ENCODE measurements around the gene SYNGR1.

DNA sequence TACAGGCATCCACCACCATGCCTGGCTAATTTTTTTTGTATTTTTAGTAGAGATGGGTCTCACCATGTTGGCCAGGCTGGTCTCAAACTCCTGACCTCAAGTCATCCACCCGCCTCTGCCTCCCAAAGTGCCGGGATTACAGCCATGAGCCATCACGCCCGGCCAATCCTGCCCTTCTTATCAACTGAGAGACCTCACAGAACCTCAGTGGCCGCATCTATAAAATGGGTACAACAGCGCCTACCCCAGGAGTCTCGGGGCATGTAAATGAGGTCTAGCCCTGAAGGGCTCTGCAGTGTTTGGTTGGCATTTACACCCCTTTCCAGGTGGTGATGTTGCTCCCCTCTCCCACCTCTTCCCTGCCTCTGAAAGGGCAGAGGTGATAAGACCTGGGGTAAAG lies 11.7 kb downstream of the SYNGR1 start:
- TF ChIP-seq POLR2A (IDR thresholded peaks at IDR 0.05) (no peak), POLR2AphosphoS5 (IDR thresholded peaks at IDR 0.05) (no peak), EP300 (IDR thresholded peaks at IDR 0.05) (no peak)
- TF ChIP-seq, protein P1, sequence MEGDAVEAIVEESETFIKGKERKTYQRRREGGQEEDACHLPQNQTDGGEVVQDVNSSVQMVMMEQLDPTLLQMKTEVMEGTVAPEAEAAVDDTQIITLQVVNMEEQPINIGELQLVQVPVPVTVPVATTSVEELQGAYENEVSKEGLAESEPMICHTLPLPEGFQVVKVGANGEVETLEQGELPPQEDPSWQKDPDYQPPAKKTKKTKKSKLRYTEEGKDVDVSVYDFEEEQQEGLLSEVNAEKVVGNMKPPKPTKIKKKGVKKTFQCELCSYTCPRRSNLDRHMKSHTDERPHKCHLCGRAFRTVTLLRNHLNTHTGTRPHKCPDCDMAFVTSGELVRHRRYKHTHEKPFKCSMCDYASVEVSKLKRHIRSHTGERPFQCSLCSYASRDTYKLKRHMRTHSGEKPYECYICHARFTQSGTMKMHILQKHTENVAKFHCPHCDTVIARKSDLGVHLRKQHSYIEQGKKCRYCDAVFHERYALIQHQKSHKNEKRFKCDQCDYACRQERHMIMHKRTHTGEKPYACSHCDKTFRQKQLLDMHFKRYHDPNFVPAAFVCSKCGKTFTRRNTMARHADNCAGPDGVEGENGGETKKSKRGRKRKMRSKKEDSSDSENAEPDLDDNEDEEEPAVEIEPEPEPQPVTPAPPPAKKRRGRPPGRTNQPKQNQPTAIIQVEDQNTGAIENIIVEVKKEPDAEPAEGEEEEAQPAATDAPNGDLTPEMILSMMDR (IDR thresholded peaks at IDR 0.05): no peak

Measured in stomach (tissue), 4 donors.